ENCODE results near the gene UVRAG.

DNA sequence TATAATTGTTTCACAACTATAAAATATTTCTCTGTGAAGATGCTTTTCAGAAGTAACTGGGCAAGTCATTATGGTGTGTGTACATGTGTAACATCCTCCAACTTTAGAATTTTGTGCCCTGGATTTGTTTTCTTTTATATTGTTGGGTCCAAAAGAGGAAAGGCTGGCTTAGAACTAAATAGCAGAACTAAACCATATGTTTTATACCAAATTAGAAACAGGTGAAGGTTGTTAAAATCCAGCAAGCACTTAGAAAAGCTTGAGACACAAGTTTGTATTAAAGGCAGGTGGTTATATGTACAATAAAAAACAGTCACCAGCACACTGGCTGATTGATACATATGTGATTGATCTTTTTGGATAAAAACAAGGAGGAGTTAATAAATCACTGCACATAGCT lies 232.8 kb downstream of the UVRAG start:
- TF ChIP-seq, protein P1, sequence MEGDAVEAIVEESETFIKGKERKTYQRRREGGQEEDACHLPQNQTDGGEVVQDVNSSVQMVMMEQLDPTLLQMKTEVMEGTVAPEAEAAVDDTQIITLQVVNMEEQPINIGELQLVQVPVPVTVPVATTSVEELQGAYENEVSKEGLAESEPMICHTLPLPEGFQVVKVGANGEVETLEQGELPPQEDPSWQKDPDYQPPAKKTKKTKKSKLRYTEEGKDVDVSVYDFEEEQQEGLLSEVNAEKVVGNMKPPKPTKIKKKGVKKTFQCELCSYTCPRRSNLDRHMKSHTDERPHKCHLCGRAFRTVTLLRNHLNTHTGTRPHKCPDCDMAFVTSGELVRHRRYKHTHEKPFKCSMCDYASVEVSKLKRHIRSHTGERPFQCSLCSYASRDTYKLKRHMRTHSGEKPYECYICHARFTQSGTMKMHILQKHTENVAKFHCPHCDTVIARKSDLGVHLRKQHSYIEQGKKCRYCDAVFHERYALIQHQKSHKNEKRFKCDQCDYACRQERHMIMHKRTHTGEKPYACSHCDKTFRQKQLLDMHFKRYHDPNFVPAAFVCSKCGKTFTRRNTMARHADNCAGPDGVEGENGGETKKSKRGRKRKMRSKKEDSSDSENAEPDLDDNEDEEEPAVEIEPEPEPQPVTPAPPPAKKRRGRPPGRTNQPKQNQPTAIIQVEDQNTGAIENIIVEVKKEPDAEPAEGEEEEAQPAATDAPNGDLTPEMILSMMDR (IDR thresholded peaks at IDR 0.05) = no peak
- TF ChIP-seq POLR2A (IDR thresholded peaks at IDR 0.05) = no peak
- no peak for TF ChIP-seq EP300 (IDR thresholded peaks at IDR 0.05)

Data from tibial nerve (tissue), 4 donors.